ENCODE results near the gene PLOD3.

PLOD3 gene

GRCh38 chr7:101232141-101232850 lies 14.9 kb upstream of the PLOD3 start:
- Histone ChIP-seq H3K9ac (ENCODE audit: low read depth, low read length) (peak overlapping the region; percentile 62; the same call in 1 of the 2 replicates), H3K36me3 (ENCODE audit: insufficient read depth, low read length) (no peaks in the 10 kb centered on the region), H3K4me1 (ENCODE audit: insufficient read depth, low read length) (peaks cover 22% of the 10 kb centered on the region), H3K9me3 (ENCODE audit: control insufficient read depth, insufficient read depth, low read length) (no peaks in the 10 kb centered on the region)

GRCh38 chr7:101231644-101232043 lies 14.3 kb upstream of the PLOD3 start:
- H3K9ac ChIP-seq (ENCODE audit: low read depth, low read length) = peak overlapping the region; percentile 62; the same call in 1 of the 2 replicates
- H3K4me1 ChIP-seq (ENCODE audit: insufficient read depth, low read length) = peaks cover 17% of the 10 kb centered on the region
- no peaks in the 10 kb centered on the region for H3K9me3 ChIP-seq (ENCODE audit: control insufficient read depth, insufficient read depth, low read length)
- no peaks in the 10 kb centered on the region for H3K36me3 ChIP-seq (ENCODE audit: insufficient read depth, low read length)

- H3K9me3 ChIP-seq (ENCODE audit: control insufficient read depth, insufficient read depth, low read length) = no peaks in the 10 kb centered on the region
- H3K36me3 ChIP-seq (ENCODE audit: insufficient read depth, low read length) = peaks cover 7% of the 10 kb centered on the region
- no peak overlapping the region for H3K9ac ChIP-seq (ENCODE audit: low read depth, low read length)
- peaks cover 12% of the 10 kb centered on the region; the same call in 1 of the 2 replicates for H3K4me1 ChIP-seq (ENCODE audit: insufficient read depth, low read length)
Observed at GRCh38 chr7:101226721-101227120, 9.3 kb upstream of the PLOD3 start.

GRCh38 chr7:101225650-101226049 lies 8.3 kb upstream of the PLOD3 start:
- peaks cover 7% of the 10 kb centered on the region for H3K36me3 ChIP-seq (ENCODE audit: insufficient read depth, low read length)

GRCh38 chr7:101223528-101223927 lies 6.1 kb upstream of the PLOD3 start:
- Histone ChIP-seq H3K9ac (ENCODE audit: low read depth, low read length) (no peak overlapping the region), H3K4me1 (ENCODE audit: insufficient read depth, low read length) (0 out of 2 replicates have a peak, but pooled peaks cover 4% of the 10 kb centered on the region), H3K9me3 (ENCODE audit: control insufficient read depth, insufficient read depth, low read length) (no peaks in the 10 kb centered on the region), H3K36me3 (ENCODE audit: insufficient read depth, low read length) (peaks cover 7% of the 10 kb centered on the region)

More at GRCh38 chr7:101225650-101226049, 8.3 kb upstream of the PLOD3 start:
- Histone ChIP-seq H3K4me1 (ENCODE audit: insufficient read depth, low read length) (0 out of 2 replicates have a peak, but pooled peaks cover 4% of the 10 kb centered on the region), H3K9ac (ENCODE audit: low read depth, low read length) (no peak overlapping the region), H3K9me3 (ENCODE audit: control insufficient read depth, insufficient read depth, low read length) (no peaks in the 10 kb centered on the region)

GRCh38 chr7:101222275-101222830 lies 5.0 kb upstream of the PLOD3 start:
- H3K36me3 ChIP-seq (ENCODE audit: insufficient read depth, low read length) = peaks cover 7% of the 10 kb centered on the region
- H3K9me3 ChIP-seq (ENCODE audit: control insufficient read depth, insufficient read depth, low read length) = no peaks in the 10 kb centered on the region
- H3K9ac ChIP-seq (ENCODE audit: low read depth, low read length) = no peak overlapping the region
- H3K4me1 ChIP-seq (ENCODE audit: insufficient read depth, low read length) = 0 out of 2 replicates have a peak, but pooled peaks cover 4% of the 10 kb centered on the region

GRCh38 chr7:101220295-101220694 lies 2.9 kb upstream of the PLOD3 start:
- no peak overlapping the region for H3K9ac ChIP-seq (ENCODE audit: low read depth, low read length)
- no peaks in the 10 kb centered on the region for H3K9me3 ChIP-seq (ENCODE audit: control insufficient read depth, insufficient read depth, low read length)
- H3K36me3 ChIP-seq (ENCODE audit: insufficient read depth, low read length) = peaks cover 7% of the 10 kb centered on the region
- H3K4me1 ChIP-seq (ENCODE audit: insufficient read depth, low read length) = 0 out of 2 replicates have a peak, but pooled peaks cover 4% of the 10 kb centered on the region

GRCh38 chr7:101218236-101219125 lies 1.1 kb upstream of the PLOD3 start:
- Histone ChIP-seq H3K36me3 (ENCODE audit: insufficient read depth, low read length) (no peaks in the 10 kb centered on the region; the same call in 1 of the 2 replicates), H3K4me1 (ENCODE audit: insufficient read depth, low read length) (0 out of 2 replicates have a peak, but pooled peaks cover 4% of the 10 kb centered on the region), H3K9me3 (ENCODE audit: control insufficient read depth, insufficient read depth, low read length) (no peaks in the 10 kb centered on the region), H3K9ac (ENCODE audit: low read depth, low read length) (peak overlapping the region; percentile 80)

- H3K4me1 ChIP-seq (ENCODE audit: insufficient read depth, low read length) = 0 out of 2 replicates have a peak, but pooled peaks cover 2% of the 10 kb centered on the region
- no peaks in the 10 kb centered on the region for H3K36me3 ChIP-seq (ENCODE audit: insufficient read depth, low read length)
- H3K9ac ChIP-seq (ENCODE audit: low read depth, low read length) = peak overlapping the region; percentile 80
- H3K9me3 ChIP-seq (ENCODE audit: control insufficient read depth, insufficient read depth, low read length) = no peaks in the 10 kb centered on the region
Observed at GRCh38 chr7:101216860-101217387, 457 bp downstream of the PLOD3 start.

- no peaks in the 10 kb centered on the region for H3K9me3 ChIP-seq (ENCODE audit: control insufficient read depth, insufficient read depth, low read length)
- H3K9ac ChIP-seq (ENCODE audit: low read depth, low read length) = peak overlapping the region; percentile 80
- H3K36me3 ChIP-seq (ENCODE audit: insufficient read depth, low read length) = no peaks in the 10 kb centered on the region
- no peaks in the 10 kb centered on the region for H3K4me1 ChIP-seq (ENCODE audit: insufficient read depth, low read length)
Observed at GRCh38 chr7:101216001-101216859, 1.2 kb downstream of the PLOD3 start.

- no peaks in the 10 kb centered on the region; the same call in 1 of the 2 replicates for H3K36me3 ChIP-seq (ENCODE audit: insufficient read depth, low read length)
- H3K4me1 ChIP-seq (ENCODE audit: insufficient read depth, low read length) = no peaks in the 10 kb centered on the region
- H3K9me3 ChIP-seq (ENCODE audit: control insufficient read depth, insufficient read depth, low read length) = no peaks in the 10 kb centered on the region
- no peak overlapping the region for H3K9ac ChIP-seq (ENCODE audit: low read depth, low read length)
Observed at GRCh38 chr7:101212014-101212413, 5.4 kb downstream of the PLOD3 start.

GRCh38 chr7:101211501-101211900 lies 5.9 kb downstream of the PLOD3 start:
- Histone ChIP-seq H3K9ac (ENCODE audit: low read depth, low read length) (no peak overlapping the region), H3K4me1 (ENCODE audit: insufficient read depth, low read length) (no peaks in the 10 kb centered on the region), H3K9me3 (ENCODE audit: control insufficient read depth, insufficient read depth, low read length) (no peaks in the 10 kb centered on the region), H3K36me3 (ENCODE audit: insufficient read depth, low read length) (no peaks in the 10 kb centered on the region; the same call in 1 of the 2 replicates)

- Histone ChIP-seq H3K4me1 (ENCODE audit: insufficient read depth, low read length) (no peaks in the 10 kb centered on the region), H3K9ac (ENCODE audit: low read depth, low read length) (no peak overlapping the region), H3K36me3 (ENCODE audit: insufficient read depth, low read length) (no peaks in the 10 kb centered on the region; the same call in 1 of the 2 replicates), H3K9me3 (ENCODE audit: control insufficient read depth, insufficient read depth, low read length) (no peaks in the 10 kb centered on the region)
Observed at GRCh38 chr7:101210143-101210542, 7.2 kb downstream of the PLOD3 start.

All from ES-I3 (cell line).